Measurements from ENCODE around the gene EDN3. TPM values are rescaled to one million over a fixed set of nuclear protein-coding genes. Genes with fewer than 3 reads are reported as not detected.

EDN3 gene
- not detected in 2 replicates for total RNA-seq

GRCh38 chr20:59300333-59301081, at the start of gene EDN3:
Gene EDN3 (plus strand): TSS chr20:59300611. CDS start chr20:59300813, 202 bp downstream.

Other genes starting within 250 kb of the EDN3 start
- gene ZNF831, start 136.8 kb upstream of the EDN3 start, total RNA-seq, result under 0.01 TPM in 1 of 2 replicates, not detected in the other